ENCODE measurements around the gene SLC7A1.

DNA sequence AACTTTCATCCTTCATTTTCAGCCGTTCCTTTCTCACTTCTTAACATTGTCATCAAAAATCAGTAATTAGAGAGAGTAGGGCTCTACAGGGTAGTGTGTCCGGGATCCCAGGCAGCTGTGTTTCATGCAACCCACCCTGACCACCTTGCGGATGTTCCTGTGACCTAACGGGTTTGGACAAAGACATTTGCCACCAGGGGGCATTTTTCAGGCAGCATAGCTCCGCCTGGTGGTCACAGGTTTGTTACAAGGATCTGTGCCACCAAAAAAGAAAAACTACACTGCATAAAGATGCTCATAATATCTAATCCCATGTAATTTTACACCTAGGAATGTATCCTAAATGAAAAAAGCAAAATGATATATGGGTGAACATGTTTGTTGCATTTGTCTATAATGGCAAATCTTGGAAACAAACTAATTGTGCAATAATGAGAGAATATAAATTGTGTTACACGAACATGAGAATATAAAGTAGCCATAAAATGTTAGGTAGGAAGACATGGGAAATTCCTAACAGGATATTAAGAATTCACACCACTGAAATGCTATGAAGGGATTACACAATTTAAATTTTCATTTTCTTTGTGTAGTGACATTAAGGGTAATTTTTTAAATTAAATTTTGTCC, 123.0 kb downstream of the SLC7A1 start:
- no peak for TF ChIP-seq POLR2A (IDR thresholded peaks at IDR 0.05)
- TF ChIP-seq, protein P1, sequence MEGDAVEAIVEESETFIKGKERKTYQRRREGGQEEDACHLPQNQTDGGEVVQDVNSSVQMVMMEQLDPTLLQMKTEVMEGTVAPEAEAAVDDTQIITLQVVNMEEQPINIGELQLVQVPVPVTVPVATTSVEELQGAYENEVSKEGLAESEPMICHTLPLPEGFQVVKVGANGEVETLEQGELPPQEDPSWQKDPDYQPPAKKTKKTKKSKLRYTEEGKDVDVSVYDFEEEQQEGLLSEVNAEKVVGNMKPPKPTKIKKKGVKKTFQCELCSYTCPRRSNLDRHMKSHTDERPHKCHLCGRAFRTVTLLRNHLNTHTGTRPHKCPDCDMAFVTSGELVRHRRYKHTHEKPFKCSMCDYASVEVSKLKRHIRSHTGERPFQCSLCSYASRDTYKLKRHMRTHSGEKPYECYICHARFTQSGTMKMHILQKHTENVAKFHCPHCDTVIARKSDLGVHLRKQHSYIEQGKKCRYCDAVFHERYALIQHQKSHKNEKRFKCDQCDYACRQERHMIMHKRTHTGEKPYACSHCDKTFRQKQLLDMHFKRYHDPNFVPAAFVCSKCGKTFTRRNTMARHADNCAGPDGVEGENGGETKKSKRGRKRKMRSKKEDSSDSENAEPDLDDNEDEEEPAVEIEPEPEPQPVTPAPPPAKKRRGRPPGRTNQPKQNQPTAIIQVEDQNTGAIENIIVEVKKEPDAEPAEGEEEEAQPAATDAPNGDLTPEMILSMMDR (IDR thresholded peaks at IDR 0.05) = peak; percentile 16 to 70 (median 66)
